A673 (cell line): ENCODE measurements around the gene CARS1.

Source experiments
- CTCF ChIP-seq: fragments of 300-800, 200-600 bp; sonication (generic); conservative IDR thresholded peaks from 2 replicates; pipeline ENCODE4 v1.5.1; 2017; ENCODE audit warnings: low read depth, mild to moderate bottlenecking, antibody characterized with exemption, low read length, moderate library complexity, mixed read lengths
- EZH2 ChIP-seq: fragments of 200-600 bp; sonication (generic); IDR thresholded peaks from 2 replicates; pipeline ENCODE4 v1.6.1; 2017; ENCODE audit warnings: borderline replicate concordance, low read depth, mild to moderate bottlenecking, mixed read lengths, antibody characterized with exemption, low read length; ENCODE audit not compliant: poor library complexity, severe bottlenecking

DNA sequence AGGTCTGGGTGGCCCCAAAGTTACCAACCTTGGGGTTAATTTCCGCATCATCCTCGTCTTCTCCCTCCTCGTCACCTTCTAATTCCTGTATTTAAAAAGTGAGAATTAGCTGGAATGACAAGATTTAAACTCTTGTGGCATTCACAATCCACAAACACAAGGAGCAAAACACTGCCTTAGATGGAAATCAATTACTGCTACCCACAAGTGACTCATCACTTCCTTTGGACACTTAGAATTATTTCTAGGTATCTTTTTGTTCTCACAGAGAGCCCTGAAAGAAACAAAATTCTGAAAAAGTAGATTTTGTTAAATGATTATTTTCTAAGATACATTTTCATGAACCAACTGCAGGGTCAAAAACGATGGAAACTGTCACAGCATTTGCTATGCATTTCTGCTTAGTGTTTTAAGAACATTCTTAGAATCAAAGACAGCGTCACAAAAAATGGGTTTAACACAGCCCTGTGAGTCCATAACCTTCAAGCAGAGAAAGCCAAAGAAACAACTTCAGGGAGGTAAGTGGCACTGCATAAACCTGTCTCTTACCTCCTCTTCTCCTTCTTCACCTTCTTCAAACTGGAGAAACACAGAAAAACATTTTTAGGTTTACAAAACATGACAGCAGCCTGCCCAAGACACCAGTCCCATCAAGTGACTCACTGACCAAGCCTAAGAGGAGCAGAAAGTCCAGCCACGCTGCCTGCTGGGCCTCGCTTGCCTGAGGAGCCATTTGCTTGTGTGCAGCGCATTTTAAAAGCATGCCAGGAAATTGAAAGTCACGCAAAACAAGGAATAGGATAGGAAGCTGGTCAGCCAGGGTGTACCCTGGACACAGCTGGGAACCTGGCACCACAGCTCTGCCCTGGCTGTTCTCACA, 105.8 kb downstream of the CARS1 start:
- TF ChIP-seq CTCF (no peak), EZH2 (no peak)
